Stimulated activated CD4-positive, alpha-beta T cell treated with anti-CD3 and anti-CD28 coated beads, Interleukin-15, amount 100 ng/mL, for 24 hours (primary cell): ENCODE data around the gene ZCCHC8.
A peak's percentile ranks its signal among the peaks of the same experiment; 100 is the strongest.
"Not testable (repeated sequence)": the region's sequence is repeated elsewhere in the genome, so short reads cannot be mapped to it uniquely, and the experiment has no call there.

Source experiments
- DNase-seq: peaks from one replicate; pipeline ENCODE4 v3.0.0-alpha.2; 2020

The ZCCHC8 gene

GRCh38 chr12:122500685-122501488 lies at the start of gene ZCCHC8:
Gene ZCCHC8, minus strand, starts transcription at chr12:122500932. Its CDS starts 92 bp downstream, at chr12:122500840.
- DNase-seq: peak; percentile 99

- no peak for DNase-seq
Measured at GRCh38 chr12:122547330-122547729, 46.6 kb upstream of the ZCCHC8 start.

GRCh38 chr12:122545855-122546254 lies 45.1 kb upstream of the ZCCHC8 start:
- no peak for DNase-seq

- no peak for DNase-seq
Measured at GRCh38 chr12:122544537-122544936, 43.8 kb upstream of the ZCCHC8 start.

DNA sequence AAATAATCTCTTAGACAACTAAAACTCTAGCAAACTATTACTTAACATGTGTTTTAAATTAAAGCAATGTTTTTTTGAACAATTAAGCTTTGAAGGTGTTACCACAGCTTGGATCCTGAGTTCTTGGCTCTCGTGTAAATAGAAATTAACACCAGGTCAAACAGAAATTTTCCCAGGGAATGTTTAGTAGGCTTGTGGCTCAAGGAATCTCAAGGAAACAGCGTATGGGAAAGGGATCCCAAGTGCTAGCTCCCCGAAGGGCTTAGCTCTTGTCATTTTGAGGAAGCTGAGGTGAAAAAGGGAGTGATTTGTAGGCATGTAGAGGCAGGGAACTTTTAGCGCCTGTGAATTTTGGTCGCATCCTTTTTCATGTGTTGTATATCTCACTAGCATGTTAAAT lies 37.8 kb upstream of the ZCCHC8 start:
- no peak for DNase-seq

DNA sequence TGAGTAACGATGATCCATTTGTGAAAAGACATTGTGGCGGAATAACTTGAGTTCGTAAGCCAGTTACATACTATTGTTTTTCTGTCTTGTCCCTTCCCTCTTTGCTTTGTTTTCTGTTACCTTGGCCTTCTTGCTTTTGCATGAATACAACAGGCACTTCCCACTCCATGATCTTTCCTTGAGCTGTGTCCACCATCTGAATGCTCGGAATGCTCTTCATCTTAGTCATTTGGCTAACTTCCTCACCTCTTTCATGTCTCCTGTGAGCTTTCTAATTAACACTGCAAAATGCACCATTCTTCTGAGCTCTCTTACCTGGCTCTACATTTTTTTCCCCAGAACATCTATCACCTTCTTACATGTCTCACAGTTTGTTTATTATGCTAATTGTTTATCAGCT lies 36.3 kb upstream of the ZCCHC8 start:
- no peak for DNase-seq

GRCh38 chr12:122533856-122534255 lies 33.1 kb upstream of the ZCCHC8 start:
- DNase-seq: no peak

DNA sequence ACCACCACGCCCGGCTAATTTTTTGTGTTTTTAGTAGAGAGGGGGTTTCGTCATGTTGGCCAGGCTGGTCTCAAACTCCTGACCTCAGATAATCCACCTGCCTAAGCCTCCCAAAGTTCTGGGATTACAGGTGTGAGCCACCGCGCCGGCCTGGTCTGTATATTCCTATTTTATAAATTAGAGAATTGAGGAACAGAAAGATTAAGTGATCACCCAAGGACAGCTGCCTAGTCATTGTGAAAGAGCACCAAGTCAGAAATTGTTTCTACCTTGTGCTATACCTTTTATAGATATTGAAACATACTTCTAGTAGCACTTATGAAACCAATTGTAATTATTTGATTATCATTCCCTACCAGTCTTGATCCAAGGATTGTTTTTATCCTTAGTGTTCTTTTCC lies 28.3 kb upstream of the ZCCHC8 start:
- DNase-seq: no peak

DNA sequence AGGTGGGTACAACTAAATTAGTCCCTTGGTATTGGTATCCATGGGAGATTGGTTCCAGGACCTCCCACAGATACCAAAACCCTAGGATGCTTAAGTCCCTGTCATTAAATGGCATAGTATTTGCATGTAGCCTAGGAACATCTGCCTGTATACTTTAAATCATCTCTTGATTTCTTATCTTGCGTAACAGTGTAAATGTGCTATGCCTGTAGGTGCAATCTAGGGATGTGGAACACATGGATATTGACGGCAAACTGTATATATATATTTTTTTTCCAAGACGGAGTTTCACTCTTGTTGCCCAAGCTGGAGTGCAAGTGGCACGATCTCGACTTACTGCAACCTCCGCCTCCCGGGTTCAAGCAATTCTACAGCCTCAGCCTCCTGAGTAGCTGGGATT lies 27.9 kb upstream of the ZCCHC8 start:
- no peak for DNase-seq

- peak; percentile 44 for DNase-seq
Measured at GRCh38 chr12:122527478-122527944, 26.8 kb upstream of the ZCCHC8 start.

DNA sequence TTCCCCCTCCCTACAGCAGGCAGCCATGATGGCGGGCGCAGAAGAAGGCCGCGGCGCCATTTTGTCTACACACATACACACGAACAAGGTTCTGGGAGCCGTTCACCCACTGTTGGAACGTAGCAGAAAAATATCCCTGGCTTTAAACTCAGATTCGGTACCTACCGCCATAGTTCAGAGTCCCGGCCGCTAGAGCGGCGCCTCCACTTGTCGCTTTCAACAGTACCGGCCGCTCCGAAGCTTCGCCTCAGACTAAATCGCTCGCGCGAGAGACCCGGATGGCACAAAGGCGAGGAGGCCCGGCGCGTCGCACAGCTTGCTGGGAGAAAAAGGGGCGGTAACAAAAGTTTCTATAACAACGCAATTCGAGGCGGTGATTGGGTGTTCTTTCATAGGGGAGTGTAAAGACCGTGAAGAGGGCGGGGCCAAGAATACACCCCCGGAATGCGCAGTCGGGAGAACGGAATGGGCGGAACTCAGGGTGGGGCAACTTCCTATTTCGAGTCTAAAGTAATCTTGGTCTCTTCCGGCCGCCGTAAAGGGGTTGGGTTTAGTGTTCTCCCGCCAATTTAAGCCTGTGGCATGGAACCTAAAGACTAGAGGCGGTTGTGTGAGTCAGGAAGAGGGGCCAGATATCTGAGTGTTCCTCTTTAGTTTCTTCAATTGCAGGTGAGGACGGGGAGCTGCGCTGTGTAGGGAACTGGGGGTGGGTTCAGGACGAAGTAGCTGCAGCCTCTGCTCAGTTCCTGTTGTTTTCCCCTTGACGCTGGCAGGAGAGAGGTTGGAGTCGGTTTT lies 26.1 kb upstream of the ZCCHC8 start, which contains the start of the genes KNTC1 and RSRC2:
Gene KNTC1, plus strand, starts transcription at position 567 of the 795 bp plus-strand sequence. CDS start 2,815 bp downstream, outside the sequence.
Gene RSRC2, minus strand, starts transcription at position 254 of the 795 bp plus-strand sequence. Its CDS starts 83 bp downstream, at position 171.
- peak; percentile 99 for DNase-seq

DNA sequence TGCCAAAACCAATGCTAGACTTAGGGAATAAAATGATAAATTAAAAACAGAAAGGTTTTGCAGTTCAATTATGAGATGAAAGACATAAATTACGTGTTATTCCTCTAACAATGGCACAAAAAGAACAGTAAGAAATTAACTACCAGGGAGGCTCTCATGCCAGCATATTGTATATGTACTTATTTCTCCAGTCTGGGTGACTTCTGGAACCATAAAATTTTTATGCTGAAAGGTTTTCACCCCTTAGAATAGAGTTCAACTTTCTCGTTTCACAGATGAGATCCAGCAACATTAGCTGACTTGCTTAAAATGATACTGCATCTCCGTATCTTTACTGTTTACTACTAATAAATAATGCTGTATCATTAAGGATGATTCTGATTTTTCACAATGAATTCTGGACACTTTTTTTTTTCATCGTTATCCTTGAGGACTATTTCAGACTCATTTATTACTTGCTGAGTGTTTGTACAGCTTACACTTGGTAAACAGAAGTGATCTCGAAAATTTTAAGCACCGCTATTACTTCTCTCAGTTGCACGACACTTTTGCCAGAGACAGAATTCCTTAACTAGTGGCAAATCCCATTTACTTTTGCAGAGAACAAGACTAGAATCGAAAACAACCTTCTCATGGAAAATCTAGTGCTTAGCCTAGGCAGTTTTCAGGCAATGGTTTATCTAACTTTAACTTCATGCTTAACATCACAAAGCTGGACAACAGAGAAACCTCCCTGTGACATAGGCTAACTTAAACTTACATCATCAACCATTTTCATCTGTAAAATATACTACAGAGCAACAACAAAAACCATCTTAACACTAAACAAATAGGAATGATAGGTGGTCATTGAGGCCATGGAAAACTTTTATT lies 23.4 kb upstream of the ZCCHC8 start:
- no peak for DNase-seq

DNA sequence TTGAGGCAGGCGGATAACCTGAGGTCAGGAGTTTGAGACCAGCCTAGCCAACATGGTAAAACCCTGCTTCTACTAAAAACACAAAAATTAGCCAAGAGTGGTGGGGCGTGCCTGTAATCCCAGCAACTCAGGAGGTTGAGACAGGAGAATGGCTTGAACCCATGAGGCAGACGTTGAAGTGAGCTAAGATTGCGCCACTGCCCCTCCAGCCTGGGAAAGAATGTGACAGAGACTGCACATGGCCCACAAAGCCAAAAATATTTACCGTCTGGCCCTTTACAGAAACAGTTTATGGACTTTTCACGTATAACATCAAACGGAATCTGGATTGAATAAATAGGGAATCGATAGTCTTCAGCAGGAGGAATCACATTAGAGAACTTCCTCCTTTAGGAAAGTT lies 22.5 kb upstream of the ZCCHC8 start:
- DNase-seq: no peak

DNA sequence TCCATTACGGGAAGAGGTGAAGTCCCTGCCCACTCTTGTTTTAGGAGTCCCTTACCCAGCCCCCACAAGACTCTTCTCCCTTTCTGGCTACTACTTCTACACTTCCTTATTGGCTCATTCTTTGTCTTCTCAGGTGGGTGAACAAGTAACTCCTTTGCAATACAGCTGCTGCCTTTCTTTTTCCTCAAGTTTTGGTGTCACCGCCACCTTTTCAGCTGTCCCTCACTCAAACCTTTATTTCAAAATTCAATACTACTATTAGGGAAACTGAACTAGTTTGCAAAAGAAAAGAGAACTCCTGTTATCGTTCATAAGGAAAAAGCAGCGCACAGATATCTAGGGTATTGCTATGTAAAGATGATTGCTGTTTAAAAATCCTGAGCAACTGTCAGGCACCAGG lies 19.9 kb upstream of the ZCCHC8 start:
- no peak for DNase-seq

DNA sequence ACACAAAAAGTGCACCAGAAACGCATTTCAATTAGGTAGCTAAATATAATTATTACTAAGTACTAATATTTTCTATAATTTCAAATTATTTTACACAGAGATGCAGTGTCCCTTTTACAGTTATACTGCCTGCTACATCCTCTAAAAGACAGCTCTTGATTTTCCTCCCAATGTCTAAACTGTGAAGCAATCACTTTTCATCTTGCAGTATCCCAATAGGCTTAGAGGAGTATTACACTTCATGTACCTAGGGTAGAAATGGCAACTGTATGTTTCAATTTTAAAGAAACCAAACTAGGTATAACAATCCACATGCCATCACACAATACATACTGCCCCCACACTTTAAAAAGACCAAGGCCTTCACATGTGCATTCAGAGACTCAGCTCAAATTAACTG lies 18.7 kb upstream of the ZCCHC8 start:
- DNase-seq: no peak

GRCh38 chr12:122518908-122519307 lies 18.2 kb upstream of the ZCCHC8 start:
- no peak for DNase-seq

GRCh38 chr12:122517877-122518276 lies 17.1 kb upstream of the ZCCHC8 start:
- no peak for DNase-seq

DNA sequence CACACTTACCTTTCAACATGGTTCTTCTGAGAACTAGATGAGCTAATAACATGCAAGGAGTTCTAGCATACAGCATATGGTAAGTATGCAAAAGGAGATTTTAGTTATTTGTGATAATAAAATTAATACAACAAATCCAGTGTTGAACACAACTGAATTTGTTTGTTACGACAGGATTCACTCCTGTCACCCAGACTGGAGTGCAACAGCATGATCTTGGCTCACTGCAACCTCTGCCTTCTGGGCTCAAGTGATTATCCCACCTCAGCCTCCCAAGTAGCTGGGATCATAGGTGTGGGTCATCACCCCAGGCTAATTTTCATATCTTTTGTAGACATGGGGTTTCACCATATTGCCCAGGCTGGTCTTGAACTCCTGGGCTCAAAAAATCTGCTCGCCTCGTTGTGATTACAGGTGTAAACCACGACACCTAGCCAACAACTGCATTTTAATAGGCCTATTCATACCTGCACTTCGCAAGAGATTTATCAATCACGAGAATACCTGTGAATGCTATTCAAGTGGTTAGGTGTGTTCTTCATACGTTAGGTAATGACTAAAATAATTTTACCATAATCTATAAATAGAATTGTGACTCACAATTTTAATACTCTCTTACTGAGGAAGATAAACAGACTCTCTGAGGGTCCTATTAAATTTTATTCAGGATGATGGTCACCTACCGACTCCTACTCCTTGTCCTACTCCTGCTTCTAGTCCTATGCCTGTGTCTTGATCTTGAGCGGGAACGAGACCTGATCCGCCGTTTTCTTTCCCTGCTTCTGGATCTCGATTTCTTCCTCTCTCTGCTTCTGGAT lies 16.0 kb upstream of the ZCCHC8 start:
- DNase-seq: no peak

DNA sequence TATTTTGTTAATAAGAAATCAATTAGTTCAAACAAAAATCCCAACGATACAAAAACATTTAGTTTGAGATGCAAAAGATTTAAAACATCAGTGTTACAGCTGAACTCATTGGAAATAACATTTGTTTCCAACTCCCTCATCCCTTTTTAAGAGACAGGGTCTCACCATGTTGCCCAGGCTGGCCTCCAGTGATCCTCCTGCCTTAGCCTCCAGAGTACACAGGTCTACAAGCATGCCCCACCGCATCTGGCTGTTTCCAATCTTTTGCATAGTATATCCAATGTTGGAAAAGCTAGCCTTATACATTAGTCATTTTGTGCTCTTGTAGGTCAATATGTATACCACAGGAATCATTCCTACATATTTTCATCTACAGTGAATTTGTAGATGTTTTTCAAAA lies 14.5 kb upstream of the ZCCHC8 start:
- no peak for DNase-seq

DNA sequence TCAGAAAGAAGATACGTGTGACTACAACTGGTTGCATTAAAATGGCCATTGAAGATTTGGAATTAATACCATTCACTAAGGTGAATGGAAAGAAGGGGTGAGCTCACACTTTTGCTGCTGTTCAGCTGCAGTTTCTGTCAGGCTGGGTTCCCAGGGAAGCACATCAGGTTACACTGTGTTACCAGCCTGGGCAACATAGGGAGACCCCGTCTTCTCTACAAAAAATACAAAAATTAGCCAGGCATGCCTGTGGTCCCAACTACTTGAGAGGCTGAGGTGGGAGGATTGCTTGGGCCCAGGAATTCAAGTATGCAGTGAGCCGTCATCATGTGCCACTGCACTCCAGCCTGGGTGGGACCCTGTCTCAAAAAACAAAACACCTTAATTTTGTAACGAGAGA lies 12.9 kb upstream of the ZCCHC8 start:
- no peak for DNase-seq

- not testable (repeated sequence) for DNase-seq
Measured at GRCh38 chr12:122513028-122513427, 12.3 kb upstream of the ZCCHC8 start.

DNA sequence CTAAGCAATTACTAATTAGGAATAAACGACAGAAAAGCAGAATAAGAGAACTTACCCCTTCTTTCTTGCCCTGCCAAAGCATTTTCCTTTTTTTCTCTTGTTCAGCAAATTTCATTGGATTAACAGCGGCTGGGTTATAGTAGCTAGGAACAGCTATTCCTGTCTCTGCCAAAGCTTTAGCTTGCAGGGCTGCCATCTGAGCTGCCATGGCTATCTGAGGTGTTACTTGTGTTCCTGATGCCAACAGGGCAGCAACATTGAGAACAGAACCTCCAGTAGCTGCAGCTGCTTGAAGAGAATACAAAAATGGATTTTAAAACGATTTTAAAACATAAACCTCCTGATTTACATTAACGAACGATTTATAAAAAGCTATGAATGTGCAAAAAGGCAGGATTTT lies 7.4 kb upstream of the ZCCHC8 start:
- DNase-seq: no peak
